HG02610 (cell line): ENCODE measurements around the gene XIRP1.
A peak's percentile ranks its signal among the peaks of the same experiment; 100 is the strongest.
"Not testable (repeated sequence)": the region's sequence is repeated elsewhere in the genome, so short reads cannot be mapped to it uniquely, and the experiment has no call there.

ENCODE experiments used
- ATAC-seq: cut with Tn5 transposase; IDR thresholded peaks from one replicate; pipeline ENCODE4 v1.9.1; 2021; ENCODE audit warnings: mild to moderate bottlenecking, moderate library complexity; ENCODE audit not compliant: unreplicated experiment

Gene XIRP1

GRCh38 chr3:39192490-39193092 is at the start of gene XIRP1:
Gene XIRP1 (minus strand): TSS chr3:39192595. CDS start chr3:39189445, 3,150 bp downstream.
- peak; percentile 57 for ATAC-seq

DNA sequence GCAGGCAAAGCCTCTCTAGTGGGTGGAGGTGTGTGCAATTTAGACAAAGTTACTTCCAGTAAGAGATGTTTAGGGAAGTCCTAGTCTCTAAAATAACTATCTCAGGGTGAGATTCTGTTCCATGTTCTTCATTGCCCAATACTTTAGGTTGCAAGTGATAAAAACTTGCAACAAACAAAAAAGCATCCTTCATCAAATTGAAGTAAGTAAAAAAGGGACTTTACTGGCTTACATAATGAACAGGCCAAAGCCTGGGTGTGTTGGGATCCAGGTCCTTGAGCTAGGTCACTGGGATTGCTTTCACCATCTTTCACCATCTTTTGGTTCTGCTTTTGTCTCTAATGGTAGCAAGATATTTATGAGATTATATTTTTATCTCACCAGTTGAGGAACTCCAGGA is 49.2 kb upstream of the XIRP1 start:
- ATAC-seq = no peak

GRCh38 chr3:39237027-39237426 is 44.6 kb upstream of the XIRP1 start:
- no peak for ATAC-seq

DNA sequence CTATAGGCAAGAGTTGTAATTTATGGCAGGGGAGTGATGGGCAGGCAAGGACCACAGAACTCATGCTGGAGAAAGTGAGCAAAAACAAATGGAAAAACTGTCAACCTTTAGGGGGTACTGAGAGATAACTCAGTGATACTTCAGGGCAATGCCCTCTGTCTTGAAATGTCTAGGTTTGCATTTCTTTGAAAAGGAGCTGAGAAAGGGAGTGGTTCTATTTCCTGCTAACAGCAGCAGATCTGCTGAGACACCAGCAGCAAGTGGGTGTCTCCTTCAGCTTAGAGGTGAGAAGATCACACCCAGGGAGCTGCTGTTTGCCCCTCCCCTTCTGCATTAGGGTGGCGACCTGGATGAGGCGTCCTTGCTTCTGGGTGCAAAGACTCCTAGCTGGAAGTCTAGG is 42.3 kb upstream of the XIRP1 start:
- ATAC-seq = no peak

DNA sequence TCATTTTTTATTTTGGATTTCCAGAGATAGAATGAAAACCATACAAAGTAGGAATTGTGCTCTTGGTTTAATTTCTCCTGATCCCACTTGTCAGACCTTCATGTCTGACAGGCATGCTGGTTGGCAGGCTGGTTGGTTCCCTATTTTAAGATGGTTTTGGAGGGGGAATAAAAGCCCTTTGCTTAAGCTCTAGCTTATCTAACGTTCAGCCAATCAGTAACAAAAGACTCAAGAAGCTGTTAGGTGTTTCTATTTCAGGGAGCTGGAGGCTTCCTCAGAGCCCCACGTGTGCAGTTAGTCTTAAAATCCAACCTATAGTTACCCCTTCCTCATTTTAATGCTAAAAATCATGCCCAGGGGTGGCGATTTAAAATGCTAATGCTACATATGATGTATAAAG is 40.5 kb upstream of the XIRP1 start:
- ATAC-seq = no peak

GRCh38 chr3:39230453-39230852 is 38.1 kb upstream of the XIRP1 start:
- no peak for ATAC-seq

GRCh38 chr3:39228496-39228895 is 36.1 kb upstream of the XIRP1 start:
- no peak for ATAC-seq

DNA sequence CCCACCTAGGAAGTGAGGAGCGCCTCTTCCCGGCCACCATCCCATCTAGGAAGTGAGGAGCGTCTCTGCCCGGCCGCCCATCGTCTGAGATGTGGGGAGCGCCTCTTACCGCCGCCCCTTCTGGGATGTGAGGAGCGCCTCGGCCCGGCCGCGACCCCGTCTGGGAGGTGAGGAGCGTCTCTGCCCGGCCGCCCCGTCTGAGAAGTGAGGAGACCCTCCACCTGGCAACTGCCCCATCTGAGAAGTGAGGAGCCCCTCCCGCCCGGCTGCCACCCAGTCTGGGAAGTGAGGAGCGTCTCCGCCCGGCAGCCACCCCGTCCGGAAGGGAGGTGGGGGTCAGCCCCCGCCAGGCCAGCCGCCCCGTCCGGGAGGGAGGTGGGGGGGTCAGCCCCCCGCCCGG is 35.2 kb upstream of the XIRP1 start:
- ATAC-seq = not testable (repeated sequence)

DNA sequence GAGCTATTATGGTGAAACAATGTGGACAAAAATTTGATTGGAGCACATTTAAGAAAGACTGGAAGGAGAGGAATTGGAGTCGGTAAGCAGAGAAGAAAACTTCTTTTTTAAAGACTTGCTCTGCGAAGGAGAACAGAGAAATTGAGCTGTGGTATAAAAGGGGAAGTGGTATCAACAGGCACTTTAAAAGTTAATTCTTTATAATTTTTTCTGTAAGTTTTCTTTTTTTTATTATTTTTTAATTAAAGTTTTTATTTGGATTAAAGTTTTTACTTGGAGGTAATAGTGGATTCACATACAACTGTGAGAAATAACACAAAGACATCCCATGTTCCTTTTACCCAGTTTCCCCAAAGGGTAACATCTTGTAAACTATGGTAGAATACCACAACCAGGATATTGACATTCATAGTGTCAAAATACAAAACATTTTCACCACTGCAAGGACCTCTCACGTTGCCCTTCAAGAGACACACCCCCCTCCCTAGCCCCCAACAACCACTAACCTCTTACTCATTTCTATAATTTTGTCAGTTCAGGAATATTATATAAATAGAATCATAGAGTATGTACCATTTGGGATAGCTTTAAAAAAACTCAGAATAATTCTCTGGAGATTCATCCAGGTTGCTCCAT is 33.8 kb upstream of the XIRP1 start:
- no peak for ATAC-seq

GRCh38 chr3:39224288-39224687 is 31.9 kb upstream of the XIRP1 start:
- no peak for ATAC-seq

GRCh38 chr3:39222939-39223338 is 30.5 kb upstream of the XIRP1 start:
- ATAC-seq = no peak

- no peak for ATAC-seq
These were observed 30.1 kb upstream of the XIRP1 start for GRCh38 chr3:39222462-39222861.

DNA sequence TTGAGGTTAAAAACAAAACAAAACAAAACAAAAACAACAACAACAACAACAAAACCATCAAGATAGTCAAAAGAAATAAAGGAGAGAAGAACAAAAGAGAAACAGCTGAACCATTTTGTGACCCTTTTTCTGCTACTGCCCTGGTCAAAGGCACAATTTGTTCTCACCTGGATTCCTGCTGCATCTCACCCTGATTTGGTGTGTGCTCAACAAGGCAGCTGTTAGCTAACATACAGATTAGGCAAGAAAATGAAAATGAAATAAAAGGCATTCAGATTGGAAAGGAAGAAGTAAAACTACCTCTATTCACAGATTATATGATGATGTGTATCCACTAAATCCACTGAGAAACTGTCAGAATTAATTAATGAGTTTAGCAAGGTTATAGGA is 28.7 kb upstream of the XIRP1 start:
- no peak for ATAC-seq

DNA sequence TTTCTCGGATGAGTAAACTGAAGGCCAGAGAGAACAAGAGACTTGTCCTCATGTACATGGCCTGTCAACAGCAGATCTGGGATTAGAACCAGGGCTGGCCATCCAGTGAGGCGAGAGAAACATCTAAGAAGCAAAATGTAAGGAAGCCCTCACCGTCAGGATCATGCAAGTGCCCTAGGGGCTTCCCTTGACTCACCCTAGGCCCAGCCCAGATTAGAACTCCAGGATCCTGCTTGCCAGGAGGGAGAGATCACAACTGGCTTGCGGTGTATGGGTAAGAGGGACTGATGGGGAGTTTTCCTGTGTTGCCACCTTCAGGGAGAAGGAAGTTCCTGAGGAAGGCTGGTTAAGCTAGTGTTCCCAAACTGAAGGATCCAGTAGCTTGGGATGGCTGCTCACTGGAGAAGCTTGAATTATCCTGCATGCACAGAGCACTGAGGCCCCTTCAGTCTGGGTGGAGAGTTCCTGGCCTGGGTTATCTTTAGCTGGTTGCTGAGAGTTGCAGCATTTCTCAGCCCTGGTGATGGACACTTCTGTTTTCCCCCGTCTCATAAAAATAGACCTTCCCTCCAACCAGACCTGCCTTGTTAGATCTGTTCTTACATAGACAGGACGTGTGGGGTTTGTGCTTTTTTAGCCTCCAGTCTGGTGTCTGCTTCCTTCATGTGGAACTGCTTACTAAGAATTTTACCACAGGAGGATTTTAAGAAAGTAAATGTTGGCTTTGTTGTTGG is 28.2 kb upstream of the XIRP1 start:
- ATAC-seq = peak; percentile 72

- ATAC-seq = no peak
These were observed 27.3 kb upstream of the XIRP1 start for GRCh38 chr3:39219702-39220101.

- ATAC-seq = peak; percentile 83
These were observed 23.9 kb upstream of the XIRP1 start for GRCh38 chr3:39216176-39216790.

GRCh38 chr3:39213613-39214012 is 21.2 kb upstream of the XIRP1 start:
- ATAC-seq = no peak

DNA sequence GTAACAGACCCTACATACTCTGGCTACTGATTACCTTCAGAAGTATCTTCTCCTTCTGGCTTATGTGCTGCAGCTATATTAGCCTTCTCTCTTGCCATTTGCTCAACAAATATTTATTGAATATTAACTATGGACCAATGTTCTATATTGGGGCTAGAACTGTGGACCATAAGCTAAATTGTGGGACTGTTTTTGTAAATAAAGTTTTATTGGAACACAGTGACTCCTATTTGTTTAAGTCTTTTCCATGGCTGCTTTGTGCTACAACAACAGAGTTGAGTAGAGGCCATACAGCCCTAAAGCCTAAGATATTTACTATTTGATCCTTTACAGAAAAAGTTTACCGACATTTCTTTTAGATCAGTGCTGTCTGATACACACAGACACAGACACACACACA is 20.3 kb upstream of the XIRP1 start:
- no peak for ATAC-seq

- no peak for ATAC-seq
These were observed 19.1 kb upstream of the XIRP1 start for GRCh38 chr3:39211332-39212130.

GRCh38 chr3:39210078-39210477 is 17.7 kb upstream of the XIRP1 start:
- peak; percentile 47 for ATAC-seq
